Skin epidermis (tissue), 12 donors: ENCODE results near the gene STK24.
"Not testable (repeated sequence)": the region's sequence is repeated elsewhere in the genome, so short reads cannot be mapped to it uniquely, and the experiment has no call there.

Source experiments
- H3K27ac ChIP-seq, 21 experiments: fragments of 200-600 bp; sonication (generic) in 11 of 21; one replicate each; pipeline ENCODE4 v1.5.0; 2020; ENCODE audit warnings: mild to moderate bottlenecking in 3 of 21, inconsistent platforms in 2 of 21, moderate library complexity in 2 of 21
- H3K4me3 ChIP-seq, 7 experiments: fragments of 200-600 bp; sonication (generic) in 2 of 7; one replicate each; pipeline ENCODE4 v1.5.0; 2020; ENCODE audit warnings: inconsistent platforms in 2 of 7, mild to moderate bottlenecking in 2 of 7, moderate library complexity in 1 of 7

STK24 gene

DNA sequence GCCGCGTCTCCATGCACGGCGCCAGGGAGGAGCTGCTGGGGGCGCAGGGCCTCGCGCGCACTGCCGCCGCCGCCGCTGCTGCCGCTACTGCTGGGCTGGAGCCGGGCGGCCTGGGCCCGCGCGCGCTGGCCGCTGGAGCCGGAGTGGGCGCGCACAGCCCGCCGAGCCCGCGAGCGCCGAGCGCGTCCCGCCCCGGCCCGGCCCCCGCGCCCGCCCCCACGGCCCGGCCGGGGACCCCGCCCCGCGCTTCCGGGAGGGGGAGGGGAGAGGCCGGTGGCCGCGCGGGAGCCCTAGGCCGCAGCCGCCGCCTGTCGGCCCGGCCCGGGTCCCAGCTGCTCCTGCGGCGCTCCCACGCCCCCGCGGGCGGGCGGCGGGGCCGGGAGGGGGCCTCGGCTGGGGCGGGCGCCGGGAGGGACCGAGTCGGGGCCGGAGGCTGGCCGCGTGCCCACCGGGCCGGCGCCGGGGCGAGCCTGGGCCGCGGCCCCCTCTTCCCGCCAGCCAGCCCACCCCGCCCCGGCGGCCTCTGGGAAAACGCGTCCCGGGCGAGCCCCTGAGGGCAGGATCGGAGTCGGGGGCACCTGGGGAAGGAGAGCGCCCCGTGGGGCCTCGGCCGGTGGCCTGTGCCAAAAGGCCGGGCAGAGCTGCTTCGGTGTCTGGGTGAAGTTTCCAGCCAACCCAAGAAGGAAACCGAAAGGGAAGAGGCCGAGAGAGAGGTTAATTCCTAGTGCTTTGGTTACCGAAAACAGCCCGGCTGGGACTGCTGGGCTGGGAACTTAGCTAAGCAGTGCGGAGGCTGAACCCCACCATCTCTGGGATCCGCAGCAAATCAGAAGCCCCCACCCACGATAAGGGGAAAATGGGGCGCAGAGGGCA lies at the start of gene STK24:
TSS of gene STK24 (minus strand) at position 145 of the 873 bp plus-strand sequence. CDS start 321 bp downstream, outside the sequence.
- peak within 1 kb of the TSS; percentile 69 to 98 (median 92) for H3K4me3 ChIP-seq
- peak within 1 kb of the TSS; percentile 94 to 100 (median 98) for H3K27ac ChIP-seq

- H3K4me3 ChIP-seq = no peak overlapping the region
- H3K27ac ChIP-seq = no peak overlapping the region
Observed at GRCh38 chr13:98626298-98626935, 49.5 kb upstream of the STK24 start.

- not testable (repeated sequence) for H3K27ac ChIP-seq, H3K4me3 ChIP-seq
Observed at GRCh38 chr13:98624589-98624988, 47.7 kb upstream of the STK24 start.

- no peak overlapping the region for H3K27ac ChIP-seq
Observed at GRCh38 chr13:98622931-98623331, 46.0 kb upstream of the STK24 start.

GRCh38 chr13:98619556-98619955 lies 42.6 kb upstream of the STK24 start:
- no peak overlapping the region for H3K27ac ChIP-seq

More at GRCh38 chr13:98622931-98623331, 46.0 kb upstream of the STK24 start:
- no peak overlapping the region for H3K4me3 ChIP-seq

GRCh38 chr13:98615595-98615994 lies 38.7 kb upstream of the STK24 start:
- not testable (repeated sequence) for H3K4me3 ChIP-seq, H3K27ac ChIP-seq

More at GRCh38 chr13:98619556-98619955, 42.6 kb upstream of the STK24 start:
- H3K4me3 ChIP-seq = no peak overlapping the region

DNA sequence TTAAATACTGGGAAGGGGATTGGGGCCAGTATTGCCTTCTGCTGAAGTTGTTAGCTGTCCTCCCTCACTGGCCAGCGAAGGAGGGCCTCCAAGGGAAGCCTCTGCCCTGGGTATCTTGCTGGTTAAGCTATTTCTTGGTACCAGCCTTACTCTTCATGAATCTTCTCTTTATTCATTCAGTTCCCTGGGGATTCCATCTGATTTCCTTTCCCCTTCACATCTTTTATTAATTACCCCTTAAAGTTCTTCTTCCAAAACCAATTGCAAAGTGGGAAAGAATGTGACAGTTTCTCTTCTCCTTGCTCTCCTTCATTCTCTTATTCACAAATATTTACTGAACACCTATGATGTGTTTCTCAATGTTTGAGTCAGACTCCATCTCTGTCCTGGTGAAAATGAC lies 36.7 kb upstream of the STK24 start:
- Histone ChIP-seq H3K4me3 (no peak overlapping the region), H3K27ac (no peak overlapping the region)

DNA sequence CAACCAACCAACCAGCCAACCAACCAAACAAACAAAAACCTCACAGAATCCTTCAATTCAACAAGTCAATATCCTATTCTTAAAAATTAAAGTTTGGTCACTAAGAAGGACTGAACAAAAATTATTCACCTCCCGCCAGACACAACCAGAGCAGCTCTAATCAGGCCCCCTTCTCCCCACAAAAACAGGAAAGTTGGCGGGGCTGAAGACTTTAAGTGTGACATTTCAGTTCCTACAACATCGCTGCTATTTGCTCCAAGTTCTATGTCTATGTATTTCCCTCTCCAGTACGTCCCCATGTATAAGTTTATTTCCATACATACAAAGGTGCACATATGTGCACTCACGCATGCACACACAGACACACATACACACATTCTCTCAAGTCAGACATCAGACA lies 32.8 kb upstream of the STK24 start:
- Histone ChIP-seq H3K27ac (no peak overlapping the region), H3K4me3 (no peak overlapping the region)

GRCh38 chr13:98606296-98606695 lies 29.4 kb upstream of the STK24 start:
- Histone ChIP-seq H3K4me3 (no peak overlapping the region), H3K27ac (no peak overlapping the region)

- Histone ChIP-seq H3K27ac (no peak overlapping the region), H3K4me3 (no peak overlapping the region)
Observed at GRCh38 chr13:98599502-98600328, 22.8 kb upstream of the STK24 start.

DNA sequence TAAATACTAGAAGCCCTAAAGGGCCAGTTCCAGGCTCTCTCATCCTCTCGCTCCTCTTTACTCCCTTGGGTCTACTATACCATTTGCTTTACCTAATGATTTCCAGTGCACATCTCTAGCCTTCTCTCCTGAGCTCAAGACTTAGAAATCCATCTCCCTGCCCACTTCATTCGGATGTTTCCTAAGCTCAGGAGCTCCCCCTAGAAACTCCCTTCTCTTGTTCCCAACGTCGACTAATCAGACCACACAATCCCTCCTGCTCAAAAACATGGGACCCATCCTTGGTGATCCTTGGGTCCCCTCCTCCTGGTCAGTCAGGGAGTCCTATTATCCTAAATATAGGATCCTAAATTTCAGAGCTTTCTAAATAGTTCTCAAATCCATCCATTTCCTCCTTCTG lies 21.1 kb upstream of the STK24 start:
- Histone ChIP-seq H3K27ac (no peak overlapping the region), H3K4me3 (no peak overlapping the region)

GRCh38 chr13:98595134-98595533 lies 18.2 kb upstream of the STK24 start:
- no peak overlapping the region for H3K27ac ChIP-seq
- H3K4me3 ChIP-seq = no peak overlapping the region

- Histone ChIP-seq H3K4me3 (no peak overlapping the region), H3K27ac (no peak overlapping the region)
Observed at GRCh38 chr13:98592362-98592732, 15.4 kb upstream of the STK24 start.

- no peak overlapping the region for H3K27ac ChIP-seq
- H3K4me3 ChIP-seq = no peak overlapping the region
Observed at GRCh38 chr13:98591721-98592361, 14.9 kb upstream of the STK24 start.

- not testable (repeated sequence) for H3K4me3 ChIP-seq, H3K27ac ChIP-seq
Observed at GRCh38 chr13:98590471-98590870, 13.6 kb upstream of the STK24 start.

DNA sequence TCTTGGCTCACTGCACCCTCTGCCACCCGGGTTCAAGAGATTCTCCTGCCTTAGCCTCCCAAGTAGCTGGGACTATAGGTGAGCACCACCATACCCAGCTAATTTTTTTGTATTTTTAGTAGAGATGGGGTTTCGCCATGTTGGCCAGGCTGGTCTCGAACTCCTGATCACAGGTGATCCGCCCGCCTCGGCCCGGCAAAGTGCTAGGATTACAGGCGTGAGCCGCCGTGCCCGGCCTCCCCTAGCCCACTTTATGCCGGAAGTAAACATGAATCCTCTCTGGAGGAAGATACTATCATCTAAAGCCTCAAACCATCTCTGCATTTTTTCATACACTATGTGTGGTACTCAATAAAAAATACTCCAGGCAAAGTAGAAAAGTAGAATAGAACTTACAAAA lies 12.6 kb upstream of the STK24 start:
- not testable (repeated sequence) for H3K4me3 ChIP-seq, H3K27ac ChIP-seq

DNA sequence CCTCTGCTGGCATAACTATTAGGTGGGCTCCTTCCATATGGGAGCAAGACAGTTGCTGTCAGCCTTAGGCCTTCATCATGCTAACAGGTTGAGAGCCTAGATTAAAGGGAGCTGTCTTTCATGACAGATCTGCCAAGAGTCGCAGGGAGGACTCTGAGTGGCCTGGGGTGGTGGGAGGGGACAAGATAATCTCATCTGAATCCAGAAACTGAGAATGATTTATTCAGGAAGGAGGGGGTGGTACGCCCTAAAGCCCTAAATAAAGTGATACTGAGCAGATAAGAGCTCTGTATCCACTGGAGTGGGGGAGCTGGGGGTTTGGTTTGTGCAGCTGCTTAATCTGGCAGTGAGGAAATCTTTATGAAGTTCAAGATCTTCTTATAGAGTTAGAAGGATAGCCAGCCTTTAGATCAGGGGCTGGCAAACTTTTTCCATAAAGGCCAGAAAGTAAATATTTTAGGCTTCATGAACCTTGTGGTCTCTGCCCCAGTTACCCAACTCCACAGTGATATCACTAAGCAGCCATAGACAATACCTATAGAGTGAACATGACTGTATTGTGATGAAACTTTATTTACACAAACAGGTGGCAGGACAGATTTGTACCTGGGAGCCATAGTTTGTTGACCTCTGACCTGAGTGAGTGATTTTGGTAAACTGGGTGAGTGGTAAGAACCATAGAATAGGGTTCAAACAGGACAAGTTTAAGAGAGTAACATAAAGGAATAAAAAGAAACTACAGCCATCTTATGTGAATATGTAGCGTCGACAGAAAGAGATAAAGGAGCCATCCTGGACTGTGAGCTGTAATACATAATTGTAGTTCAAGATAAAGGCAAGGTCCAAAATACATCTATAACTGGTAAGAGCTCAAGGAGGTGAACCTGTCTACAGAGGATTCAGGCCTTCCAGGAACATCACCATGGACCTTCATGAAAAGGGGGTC lies 9.8 kb upstream of the STK24 start:
- H3K27ac ChIP-seq = peak overlapping the region in 1 of 21 experiments; percentile 55
- H3K4me3 ChIP-seq = no peak overlapping the region

GRCh38 chr13:98585946-98586345 lies 9.0 kb upstream of the STK24 start:
- Histone ChIP-seq H3K4me3 (no peak overlapping the region), H3K27ac (peak overlapping the region in 5 of 21 experiments; percentile 9 to 62 (median 51))

GRCh38 chr13:98585398-98585754 lies 8.5 kb upstream of the STK24 start:
- H3K4me3 ChIP-seq = no peak overlapping the region
- peak overlapping the region in 9 of 21 experiments; percentile 14 to 74 (median 49) for H3K27ac ChIP-seq
